H9 (cell line): ENCODE measurements around the gene FANCI. TPM values are rescaled to one million over a fixed set of nuclear protein-coding genes. Genes with fewer than 3 reads are reported as not detected.

Experiments
- DNase-seq: peaks from one replicate; pipeline ENCODE4 v3.0.0-alpha.2; 2017
- H2AFZ ChIP-seq: one replicate; pipeline ENCODE4 v1.6.1; 2013; ENCODE audit warnings: mild to moderate bottlenecking, low read length, control low read depth, moderate library complexity
- H2AK5ac ChIP-seq: 2 replicates; pipeline ENCODE4 v1.6.1; 2013; ENCODE audit warnings: low read length, control low read depth, mixed read lengths; ENCODE audit not compliant: insufficient read length
- H2BK120ac ChIP-seq: one replicate; pipeline ENCODE4 v1.6.1; 2013; ENCODE audit warnings: low read depth, mild to moderate bottlenecking, low read length, control low read depth, inconsistent platforms; ENCODE audit not compliant: poor library complexity, severe bottlenecking
- H2BK12ac ChIP-seq: 2 replicates; pipeline ENCODE4 v1.6.1; 2013; ENCODE audit warnings: low read length, control low read depth, mixed read lengths, low read depth; ENCODE audit not compliant: insufficient read length
- H2BK15ac ChIP-seq: 2 replicates; pipeline ENCODE4 v1.6.1; 2013; ENCODE audit warnings: low read depth, low read length, control low read depth
- H2BK20ac ChIP-seq: one replicate; pipeline ENCODE4 v1.6.1; 2013; ENCODE audit warnings: low read depth, mild to moderate bottlenecking, low read length, control low read depth, inconsistent platforms; ENCODE audit not compliant: poor library complexity, severe bottlenecking
- H2BK5ac ChIP-seq: 2 replicates; pipeline ENCODE4 v1.6.1; 2013; ENCODE audit warnings: low read length, control low read depth, mixed read lengths; ENCODE audit not compliant: insufficient read length
- H3K14ac ChIP-seq: 2 replicates; pipeline ENCODE4 v1.6.1; 2013; ENCODE audit warnings: low read length, control low read depth; ENCODE audit not compliant: insufficient read depth
- H3K18ac ChIP-seq: 2 replicates; pipeline ENCODE4 v1.6.1; 2013; ENCODE audit warnings: low read depth, mild to moderate bottlenecking, mixed read lengths, low read length, control low read depth; ENCODE audit not compliant: insufficient read length
- H3K23ac ChIP-seq: 2 replicates; pipeline ENCODE4 v1.6.1; 2013; ENCODE audit warnings: low read length, control low read depth, mixed read lengths, low read depth; ENCODE audit not compliant: insufficient read length
- H3K23me2 ChIP-seq: 2 replicates; pipeline ENCODE4 v1.6.1; 2013; ENCODE audit warnings: low read depth, mild to moderate bottlenecking, mixed read lengths, low read length, control low read depth; ENCODE audit not compliant: insufficient read length, poor library complexity, severe bottlenecking
- H3K27ac ChIP-seq: 2 replicates; pipeline ENCODE4 v1.5.1; 2013; ENCODE audit warnings: low read length, control low read depth, mixed read lengths, low read depth; ENCODE audit not compliant: insufficient read length
- H3K27me3 ChIP-seq: 2 replicates; pipeline ENCODE4 v1.6.1; 2013; ENCODE audit warnings: low read length, control low read depth, inconsistent platforms; ENCODE audit not compliant: insufficient read depth
- H3K4ac ChIP-seq: 2 replicates; pipeline ENCODE4 v1.6.1; 2013; ENCODE audit warnings: low read depth, mild to moderate bottlenecking, control low read depth, inconsistent platforms, low read length, moderate library complexity
- H3K4me1 ChIP-seq: 2 replicates; pipeline ENCODE4 v1.6.1; 2013; ENCODE audit warnings: low read length, control low read depth, inconsistent platforms; ENCODE audit not compliant: insufficient read depth
- H3K4me2 ChIP-seq: 2 replicates; pipeline ENCODE4 v1.6.1; 2013; ENCODE audit warnings: low read length, control low read depth, mixed read lengths; ENCODE audit not compliant: insufficient read length, insufficient read depth
- H3K56ac ChIP-seq: 2 replicates; pipeline ENCODE4 v1.6.1; 2013; ENCODE audit warnings: low read depth, mild to moderate bottlenecking, mixed read lengths, low read length, control low read depth; ENCODE audit not compliant: insufficient read length
- H3K79me1 ChIP-seq: 2 replicates; pipeline ENCODE4 v1.6.1; 2013; ENCODE audit warnings: low read depth, mild to moderate bottlenecking, moderate library complexity, low read length, control low read depth, inconsistent platforms; ENCODE audit not compliant: insufficient read depth, poor library complexity, severe bottlenecking
- H3K79me2 ChIP-seq: 2 replicates; pipeline ENCODE4 v1.6.1; 2013; ENCODE audit warnings: low read length, control low read depth, inconsistent platforms; ENCODE audit not compliant: insufficient read depth
- H3K9ac ChIP-seq: 2 replicates; pipeline ENCODE4 v1.6.1; 2013; ENCODE audit warnings: low read length, control low read depth, mixed read lengths; ENCODE audit not compliant: insufficient read length; ENCODE audit errors: extremely low read depth
- H3K9me3 ChIP-seq: one replicate; pipeline ENCODE4 v1.6.1; 2013; ENCODE audit warnings: low read depth, low read length, inconsistent platforms; ENCODE audit not compliant: control insufficient read depth
- H3T11ph ChIP-seq: one replicate; pipeline ENCODE4 v1.6.1; 2013; ENCODE audit warnings: mild to moderate bottlenecking, low read length, control low read depth, inconsistent platforms
- H4K20me1 ChIP-seq: one replicate; pipeline ENCODE4 v1.6.1; 2013; ENCODE audit not compliant: control insufficient read depth, insufficient read length, insufficient read depth
- H4K5ac ChIP-seq: 2 replicates; pipeline ENCODE4 v1.6.1; 2013; ENCODE audit warnings: low read depth, mild to moderate bottlenecking, mixed read lengths, low read length, control low read depth; ENCODE audit not compliant: insufficient read length
- H4K8ac ChIP-seq: replicated peaks from 2 replicates; pipeline ENCODE4 v1.6.1; 2013; ENCODE audit warnings: low read length, control low read depth, mixed read lengths, low read depth; ENCODE audit not compliant: insufficient read length
- H4K91ac ChIP-seq: 2 replicates; pipeline ENCODE4 v1.6.1; 2013; ENCODE audit warnings: low read depth, mild to moderate bottlenecking, moderate library complexity, mixed read lengths, low read length, control low read depth; ENCODE audit not compliant: insufficient read length
- H3K27ac Mint-ChIP-seq, 3 experiments: 2 replicates in 2 of 3; 3 replicates in 1 of 3; pipeline ENCODE4 v1.8.0; 2020 to 2021; ENCODE audit warnings: mixed read lengths in 3 of 3, mild to moderate bottlenecking in 1 of 3, moderate library complexity in 1 of 3
- H3K27me3 Mint-ChIP-seq: 2 replicates; pipeline ENCODE4 v1.8.0; 2021; ENCODE audit warnings: low read depth, mild to moderate bottlenecking, moderate library complexity, mixed read lengths
- H3K36me3 Mint-ChIP-seq, 3 experiments: 2 replicates in 2 of 3; 3 replicates in 1 of 3; pipeline ENCODE4 v1.8.0; 2020 to 2021; ENCODE audit warnings: low read depth in 3 of 3, mixed read lengths in 3 of 3; ENCODE audit not compliant: insufficient read depth in 1 of 3
- H3K4me1 Mint-ChIP-seq, 2 experiments: 2 replicates each; pipeline ENCODE4 v1.8.0; 2020; ENCODE audit warnings: mixed read lengths in 2 of 2
- H3K4me3 Mint-ChIP-seq, 2 experiments: 2 replicates in 1 of 2; 3 replicates in 1 of 2; pipeline ENCODE4 v1.8.0; 2020 to 2021; ENCODE audit warnings: mild to moderate bottlenecking in 2 of 2, mixed read lengths in 2 of 2, moderate library complexity in 1 of 2
- H3K9me3 Mint-ChIP-seq, 2 experiments: 2 replicates in 1 of 2; 3 replicates in 1 of 2; pipeline ENCODE4 v1.8.0; 2020; ENCODE audit warnings: mild to moderate bottlenecking in 2 of 2, mixed read lengths in 2 of 2, moderate library complexity in 1 of 2
- WGBS: extraction: QIAGEN DNeasy Blood & Tissue Kit; methylation state at CpG from one replicate; pipeline ENCODE4 v1.1.7; 2013; ENCODE audit warnings: missing lambda C conversion rate, low lambda C conversion rate, mixed read lengths; ENCODE audit not compliant: insufficient read length; ENCODE audit errors: extremely low coverage; 5-methylcytosine and 5-hydroxymethylcytosine counted together
- total RNA-seq: library from RNA; stranded (reverse); gene quantifications from 2 replicates; pipeline ENCODE4 v1.2.1, GENCODE V29; 2021
- TF ChIP-seq, protein P1 (sequence below): fragments of 200-600 bp; sonication (generic); conservative IDR thresholded peaks from 3 replicates; pipeline ENCODE4 v1.8.0; 2021; ENCODE audit warnings: antibody characterized with exemption, mild to moderate bottlenecking

Gene FANCI
- total RNA-seq, 1 experiment from 2014 or later = 106 TPM

DNA sequence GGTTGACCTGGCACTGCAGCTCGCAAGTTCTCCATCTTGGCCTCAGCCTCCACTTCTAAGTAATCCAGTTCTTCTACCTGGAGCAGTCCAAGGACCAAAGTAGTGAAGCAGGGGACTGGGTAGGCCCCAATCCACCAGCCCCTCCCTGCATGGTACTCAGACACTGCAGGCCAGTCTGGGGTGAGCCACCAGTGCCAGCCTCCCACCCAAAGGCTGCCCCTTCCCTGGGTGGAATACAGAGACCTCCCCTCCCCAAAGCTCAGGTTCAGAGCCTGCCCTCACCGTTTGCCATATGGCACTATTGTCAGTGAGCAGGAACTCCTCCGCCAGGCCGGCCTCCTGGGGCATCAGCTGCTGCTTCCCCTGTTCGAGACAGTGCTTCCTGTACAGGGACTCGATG is 80.0 kb downstream of the FANCI start:
- H2BK12ac ChIP-seq = no peak overlapping the region
- no peaks in the 10 kb centered on the region for H3K4me1 ChIP-seq
- H2BK20ac ChIP-seq = no peak overlapping the region
- H2BK120ac ChIP-seq = no peak overlapping the region
- H3K23ac ChIP-seq = no peak overlapping the region
- no peak overlapping the region for H3K9ac ChIP-seq
- H3K18ac ChIP-seq = no peak overlapping the region
- peaks cover 62 to 97% (median 91%) of the 10 kb centered on the region in 3 experiments for H3K36me3 Mint-ChIP-seq
- no peak overlapping the region for H3K27ac Mint-ChIP-seq
- H3K27me3 Mint-ChIP-seq = no peaks in the 10 kb centered on the region
- no peak overlapping the region for H3T11ph ChIP-seq
- WGBS = no CpG with 5 or more reads among the region's 6 CpGs
- no peaks in the 10 kb centered on the region for H3K79me1 ChIP-seq
- TF ChIP-seq, protein P1, sequence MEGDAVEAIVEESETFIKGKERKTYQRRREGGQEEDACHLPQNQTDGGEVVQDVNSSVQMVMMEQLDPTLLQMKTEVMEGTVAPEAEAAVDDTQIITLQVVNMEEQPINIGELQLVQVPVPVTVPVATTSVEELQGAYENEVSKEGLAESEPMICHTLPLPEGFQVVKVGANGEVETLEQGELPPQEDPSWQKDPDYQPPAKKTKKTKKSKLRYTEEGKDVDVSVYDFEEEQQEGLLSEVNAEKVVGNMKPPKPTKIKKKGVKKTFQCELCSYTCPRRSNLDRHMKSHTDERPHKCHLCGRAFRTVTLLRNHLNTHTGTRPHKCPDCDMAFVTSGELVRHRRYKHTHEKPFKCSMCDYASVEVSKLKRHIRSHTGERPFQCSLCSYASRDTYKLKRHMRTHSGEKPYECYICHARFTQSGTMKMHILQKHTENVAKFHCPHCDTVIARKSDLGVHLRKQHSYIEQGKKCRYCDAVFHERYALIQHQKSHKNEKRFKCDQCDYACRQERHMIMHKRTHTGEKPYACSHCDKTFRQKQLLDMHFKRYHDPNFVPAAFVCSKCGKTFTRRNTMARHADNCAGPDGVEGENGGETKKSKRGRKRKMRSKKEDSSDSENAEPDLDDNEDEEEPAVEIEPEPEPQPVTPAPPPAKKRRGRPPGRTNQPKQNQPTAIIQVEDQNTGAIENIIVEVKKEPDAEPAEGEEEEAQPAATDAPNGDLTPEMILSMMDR = no peak
- no peak overlapping the region for H4K8ac ChIP-seq
- no peaks in the 10 kb centered on the region for H3K79me2 ChIP-seq
- no peak overlapping the region for H3K4me2 ChIP-seq
- no peak overlapping the region for H3K56ac ChIP-seq
- no peak overlapping the region for H3K4ac ChIP-seq
- no peak overlapping the region for H4K91ac ChIP-seq
- H3K27me3 ChIP-seq = no peaks in the 10 kb centered on the region
- H3K27ac ChIP-seq = no peak overlapping the region
- no peak overlapping the region for H2AK5ac ChIP-seq
- H2BK15ac ChIP-seq = no peak overlapping the region
- H3K4me1 Mint-ChIP-seq = no peaks in the 10 kb centered on the region
- no peaks in the 10 kb centered on the region for H3K9me3 ChIP-seq
- H3K14ac ChIP-seq = no peak overlapping the region
- DNase-seq = no peak
- H2BK5ac ChIP-seq = no peak overlapping the region
- H3K9me3 Mint-ChIP-seq = no peaks in the 10 kb centered on the region
- H3K4me3 Mint-ChIP-seq = no peak overlapping the region
- H2AFZ ChIP-seq = no peak overlapping the region
- H3K23me2 ChIP-seq = no peaks in the 10 kb centered on the region
- H4K20me1 ChIP-seq = no peaks in the 10 kb centered on the region
- H4K5ac ChIP-seq = no peak overlapping the region
